ENCODE data around the gene PAQR5.
"Not testable (repeated sequence)": the region's sequence is repeated elsewhere in the genome, so short reads cannot be mapped to it uniquely, and the experiment has no call there.

PAQR5 gene, protein sequence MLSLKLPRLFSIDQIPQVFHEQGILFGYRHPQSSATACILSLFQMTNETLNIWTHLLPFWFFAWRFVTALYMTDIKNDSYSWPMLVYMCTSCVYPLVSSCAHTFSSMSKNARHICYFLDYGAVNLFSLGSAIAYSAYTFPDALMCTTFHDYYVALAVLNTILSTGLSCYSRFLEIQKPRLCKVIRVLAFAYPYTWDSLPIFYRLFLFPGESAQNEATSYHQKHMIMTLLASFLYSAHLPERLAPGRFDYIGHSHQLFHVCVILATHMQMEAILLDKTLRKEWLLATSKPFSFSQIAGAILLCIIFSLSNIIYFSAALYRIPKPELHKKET

DNA sequence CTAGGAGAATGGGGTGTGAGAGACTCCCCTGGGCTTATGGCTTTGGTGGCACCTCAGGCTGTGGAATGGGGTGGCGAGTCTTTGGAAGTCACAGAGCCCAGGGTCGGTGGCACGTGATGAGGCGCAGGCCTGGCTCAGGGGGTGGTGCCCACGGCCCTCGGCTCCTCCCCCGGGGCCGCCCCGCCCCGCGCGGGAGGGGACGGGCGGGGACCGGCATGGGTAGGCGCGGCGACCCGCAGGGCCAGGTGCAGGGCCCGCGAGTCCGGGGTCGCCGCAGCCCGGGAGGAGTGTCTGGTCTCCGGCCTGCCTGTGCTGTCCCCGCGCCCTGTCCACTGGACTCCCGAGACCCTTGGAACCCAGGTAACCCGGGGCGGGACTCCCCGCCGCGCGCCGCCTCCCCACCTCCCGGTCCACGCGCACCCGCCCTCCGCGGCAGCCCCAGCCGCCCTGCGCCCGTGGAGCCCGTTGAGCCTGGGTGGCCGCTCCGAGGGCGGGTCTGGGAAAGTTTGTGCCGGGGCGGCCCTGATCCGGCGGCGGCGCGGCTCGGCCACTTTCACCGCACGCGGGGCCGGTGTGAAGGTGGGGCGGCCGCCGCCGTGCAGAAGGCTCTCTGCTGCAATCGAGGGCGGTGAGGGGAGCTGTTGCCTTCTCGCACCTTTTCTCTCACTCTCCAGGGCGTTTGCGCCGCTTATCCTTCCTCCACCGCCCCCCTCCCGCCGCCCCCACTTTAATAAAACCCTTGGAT is at the start of gene PAQR5:
Gene PAQR5, plus strand, starts transcription at position 216 of the 745 bp plus-strand sequence. CDS start 61,169 bp downstream, outside the sequence.
- DNase-seq: no peak

DNA sequence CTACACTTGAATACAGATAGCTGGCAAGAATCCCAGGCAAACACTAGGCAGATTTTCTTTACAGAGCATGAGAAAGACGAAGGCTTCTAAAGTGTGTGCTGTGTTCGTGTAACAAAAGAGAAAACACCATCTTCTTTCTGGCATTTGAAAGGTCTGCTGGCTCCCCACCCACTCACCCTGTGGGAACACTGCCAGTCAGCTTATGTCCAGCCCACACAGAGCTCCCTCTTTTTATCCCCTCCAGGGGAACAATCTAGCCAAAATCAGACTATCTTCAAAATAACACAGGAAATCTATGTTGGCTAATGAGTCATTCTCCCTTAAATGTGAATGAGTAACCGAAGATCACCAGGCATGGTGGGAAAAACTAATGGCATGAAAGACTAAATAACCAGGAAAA is 45.6 kb upstream of the PAQR5 start:
- no peak for DNase-seq

DNA sequence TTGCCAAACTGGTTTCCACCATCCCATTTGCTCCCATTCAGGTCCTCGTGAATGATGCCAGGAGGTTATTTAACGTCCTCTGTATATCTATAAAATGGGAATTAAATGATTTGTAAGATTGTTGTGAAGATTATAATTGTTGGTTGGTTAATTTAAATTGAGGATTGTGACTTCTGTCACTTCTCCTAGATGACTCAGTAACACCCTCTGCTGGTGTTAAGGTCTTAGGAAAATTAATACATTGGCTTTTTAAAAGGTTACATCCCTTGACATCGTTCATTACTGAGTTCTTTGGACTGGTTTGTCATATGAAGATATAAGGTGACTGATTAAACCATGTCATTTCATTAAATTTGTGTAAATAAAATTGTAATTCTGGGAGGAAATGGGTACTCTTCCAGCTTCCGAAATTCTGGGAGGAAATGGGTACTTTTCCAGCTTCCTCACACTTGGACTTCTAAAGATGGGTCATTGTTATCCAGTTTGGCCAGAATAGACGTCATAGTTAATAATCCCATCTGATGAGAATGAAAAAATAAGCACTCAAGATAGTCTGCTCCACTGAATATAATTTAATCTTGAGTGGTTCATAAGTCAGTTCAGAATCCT is 33.3 kb upstream of the PAQR5 start:
- DNase-seq: peak; percentile 7

DNA sequence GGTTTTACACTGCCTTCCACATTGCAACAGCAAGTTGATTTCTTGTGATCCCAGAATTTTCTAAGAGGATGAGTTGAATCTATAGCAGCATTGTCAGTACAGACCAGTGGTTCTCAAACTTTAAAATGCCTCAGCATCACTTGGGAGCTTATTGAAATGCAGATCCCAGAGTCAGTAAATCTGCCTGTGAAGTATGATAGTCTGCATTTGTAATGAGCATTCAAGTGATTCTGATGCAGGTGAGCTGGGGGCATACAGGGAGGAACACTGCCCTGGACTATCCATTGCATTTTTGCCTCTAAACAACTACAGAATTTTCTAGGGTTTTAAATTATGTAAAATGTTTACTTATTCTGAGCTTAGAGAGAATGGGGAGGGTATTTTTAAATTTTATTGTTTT is 27.5 kb upstream of the PAQR5 start:
- no peak for DNase-seq

DNA sequence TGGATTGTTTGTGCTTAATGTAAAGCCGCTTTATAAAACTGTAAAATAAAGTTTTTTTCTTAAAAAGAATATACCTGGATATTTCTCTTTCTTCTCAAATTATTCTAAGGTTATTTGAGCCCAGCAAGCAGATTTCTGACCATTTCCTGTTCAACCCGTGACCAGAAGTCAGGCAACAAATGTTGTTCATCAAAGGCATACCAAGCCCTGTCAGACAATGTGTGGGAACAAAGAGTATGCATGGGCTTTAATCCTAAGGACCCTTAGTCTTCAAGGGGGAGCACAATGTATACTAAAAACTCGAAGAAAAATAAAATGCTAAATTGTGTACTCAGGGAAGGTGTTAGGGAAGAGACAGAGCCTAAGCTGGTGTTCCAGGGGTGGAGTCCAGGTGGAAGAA is 26.6 kb upstream of the PAQR5 start:
- no peak for DNase-seq

DNA sequence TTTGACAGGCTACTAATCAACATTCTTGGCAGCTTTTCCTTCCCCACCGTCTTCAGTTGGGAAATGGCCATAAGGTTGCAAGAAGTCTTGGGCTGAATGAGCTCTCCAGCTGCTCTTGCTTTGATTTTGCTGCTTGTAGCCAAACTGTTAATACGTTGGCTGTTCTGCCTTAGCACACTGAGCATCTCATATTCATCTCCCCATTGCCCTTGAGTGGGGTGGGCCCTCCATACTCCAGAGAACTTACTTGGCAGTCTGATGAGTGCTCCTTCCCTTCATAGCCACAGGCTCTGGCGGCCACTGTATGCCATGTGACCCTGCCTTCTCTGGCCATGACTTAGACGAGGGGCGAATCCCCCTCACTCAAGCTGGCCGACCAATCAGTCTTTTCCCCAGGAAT is 25.8 kb upstream of the PAQR5 start:
- no peak for DNase-seq

DNA sequence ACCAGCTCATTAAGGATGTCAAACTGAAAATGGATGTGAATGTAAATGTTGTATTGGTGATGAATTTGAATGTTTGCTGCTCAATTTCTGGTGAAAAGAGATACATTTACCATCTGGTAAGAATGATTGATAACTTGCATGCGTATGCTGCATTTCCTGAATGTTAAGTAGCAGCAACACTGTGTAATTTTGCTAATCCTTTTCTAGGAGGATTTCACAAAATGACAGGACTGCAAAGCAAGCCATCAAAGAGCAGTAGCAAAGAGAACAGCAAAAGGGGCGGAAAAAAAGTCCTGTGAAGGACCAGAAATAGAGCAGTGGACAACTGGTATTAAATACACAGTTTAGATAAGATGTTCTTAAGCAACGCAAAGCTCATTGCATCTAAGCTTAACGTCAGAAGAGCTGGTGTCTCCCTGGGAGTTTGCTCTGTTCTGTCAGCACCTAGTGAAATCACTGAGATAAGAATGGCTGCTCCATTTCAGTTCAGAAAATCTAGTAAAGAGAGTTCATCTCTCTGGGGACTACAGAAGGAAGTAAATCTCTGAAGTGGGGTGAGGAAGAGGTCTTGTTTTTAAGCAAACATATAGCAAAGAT is 23.5 kb upstream of the PAQR5 start:
- no peak for DNase-seq

DNA sequence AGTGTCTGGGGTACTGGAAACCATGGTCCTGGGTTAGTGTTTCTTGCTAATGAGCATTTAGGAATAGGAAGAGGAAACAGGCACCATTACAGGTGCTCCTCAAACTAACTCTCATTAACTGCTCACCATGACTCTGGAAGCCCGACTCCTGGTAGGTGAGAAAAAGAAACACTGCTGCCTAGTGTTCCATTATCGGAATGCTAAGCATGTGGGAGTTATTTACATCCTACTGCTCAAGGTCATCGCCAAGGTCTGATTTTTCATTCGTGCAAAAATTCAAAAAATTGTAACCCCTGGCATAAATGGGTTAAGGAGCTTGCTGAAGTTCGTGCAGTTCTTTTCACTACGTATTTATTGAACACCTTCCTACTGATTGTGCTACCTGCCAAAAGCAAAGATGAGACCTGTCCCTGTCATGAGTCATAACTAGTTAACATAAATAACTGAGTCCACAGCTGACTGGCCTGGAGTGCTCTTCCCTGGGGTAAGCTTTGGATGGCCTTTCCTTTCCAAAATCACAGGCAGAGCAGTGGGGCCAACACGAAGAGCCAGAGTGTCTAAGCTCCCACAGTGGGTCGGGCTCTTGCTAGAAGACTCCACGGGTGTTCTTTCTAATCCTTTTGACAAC is 22.7 kb upstream of the PAQR5 start:
- no peak for DNase-seq

DNA sequence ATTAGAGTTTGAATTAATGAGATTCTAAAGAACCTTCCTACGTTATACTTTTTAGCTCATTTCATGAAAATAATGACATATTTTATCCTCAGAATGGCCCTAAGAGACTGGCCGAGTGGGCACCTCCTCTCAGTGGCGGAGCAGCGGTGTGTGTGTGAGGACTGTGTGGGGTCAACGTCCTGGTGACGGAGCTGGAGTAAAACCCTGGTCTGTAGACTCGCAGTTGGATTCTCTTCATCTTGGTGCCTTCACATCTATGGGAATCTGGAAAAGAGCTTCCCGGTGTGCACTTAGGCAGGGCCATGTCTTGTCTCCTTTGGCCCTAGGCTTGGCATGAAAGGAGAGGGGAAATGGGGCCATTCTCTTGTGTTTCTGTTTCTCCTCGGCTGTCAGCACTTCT is 21.4 kb upstream of the PAQR5 start:
- DNase-seq: no peak

DNA sequence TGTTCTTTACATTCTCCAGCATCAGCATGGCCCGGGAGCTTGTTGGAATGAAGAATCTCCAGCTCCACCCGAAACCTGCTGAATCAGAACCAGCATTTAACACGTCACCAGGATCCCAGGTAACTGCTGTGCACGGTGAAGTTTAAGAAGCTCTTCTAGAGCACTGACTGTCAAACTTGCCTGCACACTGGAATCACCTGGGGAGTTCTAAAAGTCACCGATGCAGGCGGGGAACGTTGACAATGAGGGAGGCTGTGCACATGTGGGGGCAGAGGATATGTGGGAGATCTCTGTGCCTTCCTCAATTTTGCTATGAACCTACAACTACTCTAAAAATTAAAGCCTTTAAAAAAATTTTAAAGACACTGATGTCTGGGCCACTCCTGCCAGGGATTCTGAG is 19.1 kb upstream of the PAQR5 start:
- no peak for DNase-seq

DNA sequence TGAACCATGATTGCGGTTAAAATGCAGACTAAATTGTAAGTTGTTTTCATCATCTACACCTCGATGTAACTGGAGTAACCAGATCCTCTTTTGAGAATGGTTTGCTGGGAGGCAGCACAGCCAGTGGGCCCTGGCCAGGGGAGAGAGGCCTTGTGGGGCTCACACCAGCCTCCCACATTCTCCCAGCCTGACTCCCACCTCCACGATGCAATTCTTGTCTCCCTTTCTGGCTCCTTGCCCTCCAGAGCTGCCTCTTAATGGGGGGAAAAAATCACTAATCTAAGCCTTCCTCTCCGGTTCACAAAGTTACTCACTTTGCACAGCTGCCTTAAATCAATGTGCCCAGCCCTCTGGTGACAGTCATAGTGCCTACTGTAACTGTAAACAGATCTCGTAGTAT is 17.9 kb upstream of the PAQR5 start:
- DNase-seq: no peak

DNA sequence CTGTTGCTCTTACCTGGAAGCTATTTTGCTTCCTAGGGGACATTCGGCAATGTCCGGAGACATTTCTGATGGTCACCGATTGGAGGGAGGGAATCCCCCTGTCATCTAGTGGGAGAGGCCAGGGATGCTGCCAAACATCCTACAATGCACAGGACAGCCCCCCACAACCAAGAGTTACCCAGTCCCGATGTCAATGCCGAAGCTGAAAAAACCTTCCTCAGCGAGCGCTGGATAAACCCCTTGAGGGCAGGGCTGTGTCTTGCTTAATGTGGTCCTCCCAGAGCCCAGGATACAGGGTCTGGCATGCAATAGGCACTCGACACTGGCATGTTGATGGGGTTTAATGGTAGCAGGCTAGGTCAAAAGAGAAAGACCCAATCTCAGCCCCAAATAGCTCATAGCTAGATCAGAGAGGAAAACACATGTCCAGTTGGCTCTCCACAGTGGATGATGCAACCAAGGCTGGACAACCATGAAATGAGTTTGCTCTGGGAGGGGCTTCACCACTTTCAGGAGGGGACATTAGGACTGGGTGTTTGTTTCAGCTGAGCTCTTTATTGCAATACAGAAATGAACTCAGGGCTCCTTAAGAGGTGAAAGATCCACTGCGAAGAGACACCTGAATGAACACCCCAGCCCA is 16.5 kb upstream of the PAQR5 start:
- DNase-seq: no peak

DNA sequence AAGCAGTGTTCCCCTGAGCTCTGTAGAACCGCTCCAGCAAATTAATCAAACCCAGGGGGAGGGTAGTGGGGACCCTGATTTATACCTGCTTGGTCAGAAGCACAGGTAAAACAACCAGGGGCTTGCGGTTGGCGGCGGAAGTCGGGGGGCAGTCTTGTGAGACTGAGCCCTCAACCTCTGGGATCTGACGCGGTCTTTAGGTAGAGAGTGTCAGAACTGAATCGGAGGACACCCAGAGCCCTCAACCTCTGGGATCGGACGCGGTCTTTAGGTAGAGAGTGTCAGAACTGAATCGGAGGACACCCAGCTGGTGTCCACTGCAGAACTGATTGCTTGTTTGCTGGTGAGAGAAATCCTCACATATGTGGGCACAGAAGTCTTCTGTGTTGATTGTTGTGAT is 12.9 kb upstream of the PAQR5 start:
- no peak for DNase-seq

DNA sequence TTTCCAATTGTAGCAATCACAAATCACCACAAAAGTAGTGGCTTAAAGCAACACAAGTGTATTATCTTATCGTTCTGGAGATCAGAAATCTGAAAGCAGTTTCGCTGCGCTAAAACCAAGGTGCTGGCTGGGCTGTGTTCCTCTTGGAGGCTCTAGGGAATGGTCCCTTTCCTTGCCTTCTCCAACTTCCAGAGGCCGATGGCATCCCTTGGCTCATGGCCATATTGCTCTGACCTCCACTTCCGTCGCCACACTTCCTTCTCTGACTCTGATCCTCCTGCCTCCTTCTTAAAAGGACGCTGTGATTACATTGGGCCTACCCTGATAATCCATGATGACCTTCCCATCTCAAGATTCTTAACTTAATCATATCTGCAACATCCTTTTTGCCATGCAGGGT is 10.7 kb upstream of the PAQR5 start:
- DNase-seq: no peak

DNA sequence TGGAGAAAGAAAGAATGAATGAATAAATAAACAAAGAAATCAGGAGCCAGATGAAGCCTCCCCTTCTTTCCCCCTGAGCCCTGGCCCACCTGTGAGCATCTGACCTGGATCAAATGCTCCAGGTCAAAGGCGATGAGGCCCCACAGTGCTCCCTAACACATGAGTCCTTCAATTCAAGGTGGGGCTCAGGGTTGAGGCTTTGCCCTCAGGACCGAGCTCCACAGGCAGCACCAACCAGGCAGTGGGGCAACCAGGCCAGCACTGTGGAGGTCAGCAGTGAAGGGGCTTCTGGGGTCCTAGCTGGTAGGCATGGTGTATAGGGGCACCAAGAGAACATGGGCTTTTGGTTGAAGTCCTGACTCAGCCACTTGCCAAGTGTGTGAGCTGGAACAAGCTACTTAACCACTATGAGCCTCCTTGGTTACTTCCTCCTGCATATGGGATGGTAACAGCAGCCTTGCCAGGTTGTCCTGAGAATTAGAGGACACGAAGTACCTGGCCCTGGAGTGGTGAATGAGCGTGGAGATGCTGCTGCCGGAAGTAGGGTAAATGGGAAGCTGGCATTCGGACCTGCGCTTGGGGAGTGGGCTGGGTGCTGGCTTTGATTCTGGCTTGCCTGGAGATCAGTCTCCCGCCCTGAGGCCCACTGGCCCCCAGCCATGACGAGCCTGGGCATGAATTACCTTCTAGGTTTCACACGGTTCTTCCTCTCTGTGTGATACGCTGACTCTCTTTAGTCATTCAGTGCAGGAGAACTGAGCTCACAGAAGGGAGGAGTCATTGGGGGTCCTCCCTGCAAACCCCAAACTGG is 10.0 kb upstream of the PAQR5 start:
- DNase-seq: no peak

DNA sequence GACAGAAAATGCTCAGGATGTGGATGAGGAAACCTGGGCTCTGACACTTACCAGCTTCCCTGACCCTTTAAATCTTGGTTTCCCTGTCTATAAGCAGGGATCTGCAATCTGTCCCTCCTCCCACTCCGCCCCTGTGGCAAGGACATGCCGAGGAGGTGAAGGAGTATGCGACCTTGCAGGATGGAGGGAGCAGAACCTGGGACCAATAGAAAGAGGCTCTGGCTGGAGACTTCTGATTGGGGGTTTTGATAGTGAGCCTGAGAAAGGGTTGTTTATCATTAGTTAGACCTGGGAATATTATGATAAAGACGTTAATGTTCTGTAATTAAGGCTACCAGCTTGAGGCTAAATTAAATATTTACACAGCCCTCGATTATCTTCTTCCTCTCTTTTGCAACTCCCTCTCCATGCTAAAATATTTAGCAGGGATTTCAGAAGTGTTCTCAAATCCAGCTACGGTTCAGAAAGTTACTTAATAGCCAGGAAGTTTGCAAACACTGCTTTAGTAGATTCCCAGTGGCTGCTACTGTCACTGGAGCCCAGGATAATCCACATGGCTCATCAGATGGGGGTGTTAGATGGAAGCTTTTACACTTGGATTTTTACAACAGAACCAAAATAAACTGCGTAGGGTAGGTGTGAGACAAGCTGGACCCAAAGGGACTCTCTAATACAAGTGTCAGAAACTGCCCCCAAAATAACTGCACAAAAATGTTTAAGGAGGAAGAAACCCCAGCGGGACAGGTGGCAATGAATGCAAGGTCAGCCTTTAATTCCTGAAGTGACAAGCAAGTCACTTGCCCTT is 9.2 kb upstream of the PAQR5 start:
- no peak for DNase-seq

DNA sequence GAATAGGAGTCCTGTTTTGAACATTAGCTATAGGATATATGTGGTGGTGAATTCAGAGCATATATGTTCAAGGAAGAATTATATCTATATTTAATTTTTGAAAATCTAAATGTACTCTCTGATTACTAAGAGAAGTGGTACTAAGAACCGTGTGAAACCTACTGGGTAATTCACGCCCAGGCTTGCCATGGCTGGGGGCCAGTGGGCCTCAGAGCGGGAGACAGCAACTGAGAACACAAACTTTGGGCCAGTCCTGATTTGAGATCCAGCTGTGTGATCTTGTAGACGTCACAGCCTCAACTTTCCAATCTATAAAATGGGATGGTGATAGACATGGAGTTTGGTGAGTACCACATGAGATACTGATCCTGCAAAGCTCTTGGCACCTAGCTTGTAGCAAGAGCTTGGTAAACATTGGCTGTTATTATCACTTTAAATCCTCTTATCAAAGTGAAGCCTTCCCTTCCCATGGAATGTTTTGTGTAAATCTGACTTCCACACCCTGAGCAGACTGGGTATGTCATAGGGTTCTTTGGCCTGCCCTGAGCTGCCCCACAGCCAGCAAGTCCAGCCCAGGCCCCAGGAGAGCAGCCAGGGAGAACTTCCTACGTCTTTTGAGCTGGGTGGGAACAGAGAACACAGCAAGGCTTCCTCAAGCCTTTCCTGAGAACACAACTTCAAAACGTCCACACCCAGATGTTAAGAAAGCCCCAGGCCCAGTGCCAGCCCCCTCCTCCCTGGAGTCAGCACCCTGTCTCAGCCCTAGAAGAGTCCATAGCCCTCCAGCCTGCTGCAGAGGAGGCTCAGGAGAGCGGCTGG is 8.2 kb upstream of the PAQR5 start:
- no peak for DNase-seq

DNA sequence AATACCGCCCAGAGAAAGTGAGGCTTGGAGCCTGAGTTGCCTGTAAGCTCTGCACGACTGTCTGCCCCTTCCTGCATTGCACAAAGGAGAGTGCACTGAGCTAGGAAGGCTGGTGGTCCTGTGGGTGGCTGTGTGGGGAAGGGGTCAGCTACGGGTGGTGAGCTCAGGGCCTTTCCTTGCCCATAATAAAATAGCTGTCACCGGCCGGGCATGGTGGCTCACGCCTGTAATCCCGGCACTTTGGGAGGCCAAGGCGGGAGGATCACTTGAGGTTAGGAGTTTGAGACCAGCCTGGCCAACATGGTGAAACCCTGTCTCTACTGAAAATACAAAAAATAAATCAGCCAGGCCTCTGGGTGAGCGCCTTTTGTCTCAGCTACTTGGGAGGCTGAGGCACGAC is 7.1 kb upstream of the PAQR5 start:
- DNase-seq: not testable (repeated sequence)

DNA sequence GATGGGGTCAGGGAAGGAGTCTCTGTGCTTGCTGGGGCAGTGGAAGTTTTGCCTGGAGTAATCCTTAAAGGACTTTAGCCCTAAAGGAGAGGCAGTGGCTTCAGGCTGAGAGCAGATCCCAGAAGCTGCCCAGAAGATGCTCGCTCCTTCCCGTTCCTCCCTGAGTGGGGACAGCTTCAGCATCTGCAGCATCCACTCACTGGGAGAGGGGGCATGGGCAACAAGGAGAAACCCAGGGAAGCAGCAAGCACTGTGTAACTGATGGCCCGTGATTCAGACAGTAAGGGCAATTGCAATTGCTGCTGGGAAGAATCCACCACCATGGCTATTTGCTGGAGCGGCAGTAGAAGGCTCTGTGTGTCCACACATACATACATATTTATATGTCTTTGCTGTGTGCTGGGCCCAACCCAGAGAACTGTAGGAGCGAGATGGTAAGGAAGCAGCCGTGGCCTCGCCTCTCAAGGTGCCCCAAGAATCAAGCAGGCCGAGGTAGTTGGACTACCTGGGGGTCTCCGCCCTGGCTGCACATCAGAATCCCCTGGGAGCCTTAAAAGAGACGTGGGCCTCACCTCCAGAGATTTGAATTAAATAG is 5.8 kb upstream of the PAQR5 start:
- DNase-seq: no peak

Measured in KG1 (cell line).